Stimulated activated memory B cell treated with anti-CD40 and anti-IgM and Interleukin-4, amounts not matched to agents 10 μg/mL and 1 μg/mL and 100 μg/mL, for 72 hours (primary cell): ENCODE data around the gene CDK6.
"Not testable (repeated sequence)": the region's sequence is repeated elsewhere in the genome, so short reads cannot be mapped to it uniquely, and the experiment has no call there.

Source experiments
- ATAC-seq: fragments of 150-1000 bp; cut with Tn5 transposase; 2 replicates; pipeline ENCODE4 v1.10.0; 2021
- H3K27ac Mint-ChIP-seq: one replicate; pipeline ENCODE4 v1.8.0; 2022; ENCODE audit warnings: mild to moderate bottlenecking, mixed read lengths
- H3K27me3 Mint-ChIP-seq: one replicate; pipeline ENCODE4 v1.8.0; 2022; ENCODE audit warnings: mixed read lengths
- H3K36me3 Mint-ChIP-seq: one replicate; pipeline ENCODE4 v1.8.0; 2022; ENCODE audit warnings: mixed read lengths
- H3K4me1 Mint-ChIP-seq: one replicate; pipeline ENCODE4 v1.8.0; 2022; ENCODE audit warnings: mixed read lengths
- H3K4me3 Mint-ChIP-seq: one replicate; pipeline ENCODE4 v1.8.0; 2022; ENCODE audit warnings: mild to moderate bottlenecking, moderate library complexity, mixed read lengths
- H3K9me3 Mint-ChIP-seq: one replicate; pipeline ENCODE4 v1.8.0; 2022; ENCODE audit warnings: mixed read lengths

Gene CDK6

GRCh38 chr7:92613214-92613613, 223.2 kb downstream of the CDK6 start:
- no peaks in the 10 kb centered on the region for H3K9me3 Mint-ChIP-seq
- H3K4me3 Mint-ChIP-seq: no peak overlapping the region
- no peak overlapping the region for H3K27ac Mint-ChIP-seq
- no peak for ATAC-seq
- H3K27me3 Mint-ChIP-seq: no peaks in the 10 kb centered on the region
- H3K36me3 Mint-ChIP-seq: peaks cover 16% of the 10 kb centered on the region
- no peaks in the 10 kb centered on the region for H3K4me1 Mint-ChIP-seq

GRCh38 chr7:92612501-92612900, 223.9 kb downstream of the CDK6 start:
- no peaks in the 10 kb centered on the region for H3K27me3 Mint-ChIP-seq
- no peak for ATAC-seq
- H3K9me3 Mint-ChIP-seq: no peaks in the 10 kb centered on the region
- no peak overlapping the region for H3K4me3 Mint-ChIP-seq
- peaks cover 16% of the 10 kb centered on the region for H3K36me3 Mint-ChIP-seq
- no peaks in the 10 kb centered on the region for H3K4me1 Mint-ChIP-seq
- H3K27ac Mint-ChIP-seq: no peak overlapping the region

- Mint-ChIP-seq H3K36me3 (peaks cover 16% of the 10 kb centered on the region), H3K9me3 (no peaks in the 10 kb centered on the region), H3K4me3 (no peak overlapping the region), H3K4me1 (no peaks in the 10 kb centered on the region), H3K27me3 (no peaks in the 10 kb centered on the region), H3K27ac (no peak overlapping the region)
- ATAC-seq: no peak
These were observed 224.6 kb downstream of the CDK6 start for GRCh38 chr7:92611735-92612134.

DNA sequence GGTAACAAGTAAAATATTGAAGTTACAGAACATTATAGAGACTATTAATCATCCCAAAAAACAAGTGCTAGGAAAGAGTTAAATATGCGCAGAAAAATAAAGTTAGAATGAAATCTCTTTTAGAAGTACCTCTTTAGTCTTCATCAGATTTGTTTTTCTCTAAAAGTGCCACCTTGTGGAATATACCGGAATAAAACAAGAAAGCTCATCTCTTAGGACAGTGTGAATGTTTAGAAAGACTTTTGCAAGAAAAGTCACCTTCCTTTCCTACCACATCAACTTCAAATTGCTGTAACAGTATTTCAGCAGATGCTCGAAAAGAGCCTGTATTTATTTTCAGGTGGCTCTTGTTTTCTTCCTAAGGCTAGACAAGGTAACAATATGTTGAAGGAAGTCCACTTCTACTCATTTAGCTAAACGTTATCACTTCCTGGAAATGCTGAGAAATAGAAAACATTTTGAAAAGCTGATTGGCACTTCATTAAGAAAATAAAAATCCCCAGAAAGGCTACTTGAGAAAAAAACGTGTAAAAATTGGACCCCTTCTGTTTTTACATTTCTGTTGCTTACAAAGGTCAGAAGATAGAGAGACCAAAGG, 226.4 kb downstream of the CDK6 start:
- Mint-ChIP-seq H3K4me1 (no peaks in the 10 kb centered on the region), H3K27ac (no peak overlapping the region), H3K27me3 (no peaks in the 10 kb centered on the region), H3K4me3 (no peak overlapping the region), H3K9me3 (no peaks in the 10 kb centered on the region), H3K36me3 (peaks cover 5% of the 10 kb centered on the region)
- no peak for ATAC-seq

DNA sequence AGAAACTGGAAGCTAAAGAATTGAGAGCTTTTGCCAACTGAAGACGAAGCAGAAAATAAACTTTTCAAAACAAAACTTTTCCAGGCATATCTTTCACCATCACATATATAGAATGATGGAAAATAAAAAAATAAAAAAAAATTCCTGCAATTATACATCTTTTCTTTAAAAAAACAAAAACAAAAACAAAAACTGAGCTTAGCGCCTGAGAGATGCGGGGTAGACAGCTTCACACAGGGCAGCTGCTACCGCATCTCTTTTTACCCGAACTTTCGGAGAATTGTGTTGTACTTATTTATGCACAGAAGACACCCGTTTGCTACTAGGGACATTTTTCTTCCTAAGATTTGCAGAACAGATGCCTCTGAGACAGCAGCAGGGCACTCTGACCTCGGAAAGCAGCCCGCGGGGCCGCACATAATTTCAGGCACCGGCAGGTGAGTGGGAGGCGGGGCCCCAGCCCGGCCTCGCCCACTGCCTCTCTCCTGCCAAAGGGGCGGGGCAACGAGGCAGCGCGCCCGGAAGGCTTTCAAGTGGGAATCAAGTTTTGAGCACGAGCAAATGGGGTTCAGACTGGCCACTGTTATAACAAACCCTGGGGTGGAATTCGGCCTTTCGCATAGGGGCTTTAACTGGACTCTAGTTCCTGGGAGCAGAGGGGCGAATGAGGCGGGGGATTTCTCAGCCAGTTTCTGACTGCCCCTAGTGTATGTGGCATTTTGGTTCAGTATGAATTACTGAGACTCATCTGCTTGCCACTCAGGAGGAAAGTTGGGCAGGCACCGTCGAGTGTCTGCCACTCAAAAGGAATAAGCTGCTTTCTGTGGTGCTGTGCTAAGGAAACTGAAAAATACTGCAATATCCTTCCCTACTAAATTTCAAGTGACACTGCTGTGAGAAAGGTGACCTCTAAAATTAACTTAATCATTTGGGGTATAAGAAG, 227.7 kb downstream of the CDK6 start:
- no peaks in the 10 kb centered on the region for H3K36me3 Mint-ChIP-seq
- no peak overlapping the region for H3K4me3 Mint-ChIP-seq
- H3K4me1 Mint-ChIP-seq: no peaks in the 10 kb centered on the region
- no peak for ATAC-seq
- no peak overlapping the region for H3K27ac Mint-ChIP-seq
- H3K27me3 Mint-ChIP-seq: no peaks in the 10 kb centered on the region
- no peaks in the 10 kb centered on the region for H3K9me3 Mint-ChIP-seq

DNA sequence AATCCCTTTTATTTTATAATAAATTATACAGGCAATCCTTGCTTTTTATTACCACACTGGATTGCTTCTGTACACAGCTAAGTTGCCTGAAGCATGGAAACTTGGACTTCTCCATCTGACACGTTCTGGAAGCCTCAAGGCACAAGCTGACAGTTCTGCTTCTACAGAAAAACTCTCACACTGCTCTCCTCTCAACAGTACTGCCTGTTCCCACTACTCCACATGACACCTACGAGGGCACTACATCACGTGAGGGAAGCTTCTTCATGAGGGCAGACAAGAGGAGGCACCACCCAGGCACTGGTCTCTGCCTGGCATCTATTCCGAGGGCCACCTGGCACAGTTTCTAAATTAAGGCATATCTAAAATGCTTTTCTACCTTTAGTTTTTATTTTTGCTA, 229.4 kb downstream of the CDK6 start:
- Mint-ChIP-seq H3K27ac (no peak overlapping the region), H3K27me3 (no peaks in the 10 kb centered on the region), H3K36me3 (no peaks in the 10 kb centered on the region), H3K4me3 (no peak overlapping the region), H3K9me3 (no peaks in the 10 kb centered on the region), H3K4me1 (no peaks in the 10 kb centered on the region)
- ATAC-seq: no peak

DNA sequence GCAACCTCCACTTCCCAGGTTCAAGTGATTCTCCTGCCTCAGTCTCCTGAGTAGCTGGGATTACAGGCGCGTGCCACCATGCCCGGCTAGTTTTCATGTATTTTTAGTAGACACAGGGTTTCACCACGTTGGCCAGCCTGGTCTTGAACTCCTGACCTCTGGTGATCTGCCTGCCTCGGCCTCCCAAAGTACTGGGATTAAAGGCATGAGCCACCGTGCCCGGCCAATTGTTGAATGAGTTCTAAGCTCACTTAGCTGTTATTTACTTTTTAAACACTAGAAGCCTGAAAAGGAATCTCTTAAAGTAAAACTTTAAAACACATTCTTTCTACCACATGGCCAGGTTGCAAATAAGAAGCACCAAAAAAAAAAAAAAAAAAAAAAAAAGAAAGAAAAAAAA, 231.9 kb downstream of the CDK6 start:
- H3K36me3 Mint-ChIP-seq, H3K4me1 Mint-ChIP-seq, H3K9me3 Mint-ChIP-seq, H3K27ac Mint-ChIP-seq, H3K27me3 Mint-ChIP-seq, H3K4me3 Mint-ChIP-seq, ATAC-seq: not testable (repeated sequence)

GRCh38 chr7:92603089-92603445, 233.3 kb downstream of the CDK6 start:
- Mint-ChIP-seq H3K4me3 (no peak overlapping the region), H3K27me3 (no peaks in the 10 kb centered on the region), H3K36me3 (no peaks in the 10 kb centered on the region), H3K4me1 (no peaks in the 10 kb centered on the region), H3K27ac (no peak overlapping the region), H3K9me3 (no peaks in the 10 kb centered on the region)
- ATAC-seq: no peak

GRCh38 chr7:92602352-92603088, 233.9 kb downstream of the CDK6 start:
- Mint-ChIP-seq H3K9me3 (no peaks in the 10 kb centered on the region), H3K27me3 (no peaks in the 10 kb centered on the region), H3K4me1 (no peaks in the 10 kb centered on the region), H3K36me3 (no peaks in the 10 kb centered on the region), H3K4me3 (no peak overlapping the region), H3K27ac (no peak overlapping the region)
- no peak for ATAC-seq

DNA sequence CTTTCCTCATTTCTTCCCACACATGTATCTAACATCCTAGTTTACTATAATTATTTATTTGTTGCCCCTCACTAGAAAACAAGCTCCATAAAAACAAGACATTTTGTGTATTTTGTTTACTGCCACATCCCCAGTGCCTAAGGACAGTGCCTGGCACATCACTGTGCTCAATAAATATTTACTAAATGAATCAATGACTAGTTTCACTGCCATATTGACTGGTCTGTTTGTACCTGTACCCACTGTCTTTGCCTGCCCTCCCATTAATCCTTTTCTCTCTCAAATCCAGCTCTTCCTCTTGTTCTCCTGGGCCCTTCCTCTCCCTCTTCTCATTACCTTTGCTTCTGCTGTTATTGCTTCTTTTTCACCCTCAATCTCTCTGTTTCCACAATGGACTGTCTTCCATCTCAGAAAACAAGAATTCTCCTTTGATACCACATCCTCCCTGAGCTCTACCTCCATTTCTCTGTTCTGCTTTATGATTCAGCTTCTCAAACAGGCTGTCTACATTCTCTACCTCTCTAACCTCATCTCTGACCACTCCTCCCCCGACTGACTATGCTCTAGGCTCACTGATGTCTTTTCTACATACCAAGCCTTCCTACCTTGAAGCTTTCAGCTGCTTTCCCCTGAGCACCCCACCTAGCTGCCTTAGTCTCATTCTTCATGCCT, 237.9 kb downstream of the CDK6 start:
- peak; percentile 47 for ATAC-seq
- H3K9me3 Mint-ChIP-seq: no peaks in the 10 kb centered on the region
- no peaks in the 10 kb centered on the region for H3K27me3 Mint-ChIP-seq
- no peaks in the 10 kb centered on the region for H3K4me1 Mint-ChIP-seq
- no peak overlapping the region for H3K27ac Mint-ChIP-seq
- H3K36me3 Mint-ChIP-seq: no peaks in the 10 kb centered on the region
- H3K4me3 Mint-ChIP-seq: no peak overlapping the region

DNA sequence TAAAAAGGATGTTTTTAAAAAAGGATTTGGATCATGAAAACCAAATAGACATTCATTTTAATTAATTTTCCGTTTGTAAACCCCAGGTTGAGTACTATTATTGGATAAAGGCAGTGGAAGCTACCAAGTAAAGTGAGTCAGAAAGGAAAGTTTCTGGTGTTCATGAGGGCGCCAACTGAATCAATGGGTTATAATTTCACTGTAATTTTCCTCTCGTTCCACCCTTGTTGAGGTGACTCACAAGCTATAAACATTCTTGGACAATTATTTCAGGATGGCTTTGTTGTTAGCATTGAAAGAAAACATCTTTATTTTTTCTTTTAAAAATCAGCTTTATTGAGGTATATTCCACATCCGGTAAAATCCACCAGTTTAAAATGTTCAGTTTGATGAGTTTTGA, 241.1 kb downstream of the CDK6 start:
- Mint-ChIP-seq H3K27ac (no peak overlapping the region), H3K36me3 (no peaks in the 10 kb centered on the region), H3K9me3 (no peaks in the 10 kb centered on the region), H3K4me3 (no peak overlapping the region), H3K4me1 (no peaks in the 10 kb centered on the region), H3K27me3 (no peaks in the 10 kb centered on the region)
- ATAC-seq: no peak

DNA sequence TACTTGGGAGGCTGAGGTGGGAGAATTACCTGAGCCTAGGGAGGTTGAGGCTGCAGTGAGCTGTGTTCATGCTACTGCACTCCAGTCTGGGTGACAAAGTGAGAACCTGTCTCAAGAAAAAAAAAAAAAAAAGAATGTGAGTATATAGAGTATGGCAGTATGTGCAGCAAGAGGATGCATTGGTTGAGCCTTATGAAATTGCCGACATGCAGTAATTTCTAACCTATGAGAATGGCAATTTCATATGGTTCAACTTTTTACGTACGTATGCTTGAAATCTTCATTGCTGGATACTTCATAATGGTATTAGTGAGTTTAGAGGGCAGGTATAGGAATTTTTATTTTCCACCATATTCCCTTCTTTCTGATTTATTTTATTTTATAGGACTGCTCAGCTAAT, 241.6 kb downstream of the CDK6 start:
- no peak overlapping the region for H3K27ac Mint-ChIP-seq
- no peaks in the 10 kb centered on the region for H3K4me1 Mint-ChIP-seq
- no peak overlapping the region for H3K4me3 Mint-ChIP-seq
- H3K27me3 Mint-ChIP-seq: no peaks in the 10 kb centered on the region
- no peaks in the 10 kb centered on the region for H3K9me3 Mint-ChIP-seq
- no peak for ATAC-seq
- H3K36me3 Mint-ChIP-seq: no peaks in the 10 kb centered on the region

- Mint-ChIP-seq H3K4me1 (peaks cover 35% of the 10 kb centered on the region), H3K36me3 (peaks cover 6% of the 10 kb centered on the region), H3K27me3 (no peaks in the 10 kb centered on the region), H3K9me3 (no peaks in the 10 kb centered on the region), H3K4me3 (peak overlapping the region; percentile 91), H3K27ac (peak overlapping the region; percentile 97)
- no peak for ATAC-seq
These were observed 245.6 kb downstream of the CDK6 start for GRCh38 chr7:92590711-92591310.

GRCh38 chr7:92589056-92589455, 247.3 kb downstream of the CDK6 start:
- peak overlapping the region; percentile 97 for H3K27ac Mint-ChIP-seq
- H3K4me3 Mint-ChIP-seq: peak overlapping the region; percentile 91
- H3K27me3 Mint-ChIP-seq: no peaks in the 10 kb centered on the region
- no peaks in the 10 kb centered on the region for H3K9me3 Mint-ChIP-seq
- ATAC-seq: no peak
- H3K36me3 Mint-ChIP-seq: peaks cover 12% of the 10 kb centered on the region
- peaks cover 35% of the 10 kb centered on the region for H3K4me1 Mint-ChIP-seq

DNA sequence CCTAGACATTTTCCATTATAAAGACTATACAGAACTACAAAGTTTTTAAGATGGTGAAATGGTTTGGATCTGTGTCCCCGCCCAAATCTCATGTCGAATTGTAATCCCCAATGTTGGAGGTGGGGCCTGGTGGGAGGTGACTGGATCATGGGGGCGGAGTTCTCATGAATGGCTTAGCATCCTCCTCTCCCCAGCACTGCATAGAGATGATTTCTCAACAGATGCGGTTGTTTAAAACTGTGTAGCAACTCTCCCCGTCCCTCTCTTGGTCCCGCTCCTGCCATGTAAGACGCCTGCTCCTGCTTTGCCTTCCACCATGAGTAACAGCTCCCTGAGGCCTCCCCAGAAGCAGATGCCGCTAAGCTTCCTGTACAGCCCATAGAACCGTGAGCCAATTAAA, 247.8 kb downstream of the CDK6 start:
- H3K27me3 Mint-ChIP-seq: no peaks in the 10 kb centered on the region
- H3K9me3 Mint-ChIP-seq: no peaks in the 10 kb centered on the region
- H3K27ac Mint-ChIP-seq: peak overlapping the region; percentile 97
- H3K36me3 Mint-ChIP-seq: peaks cover 12% of the 10 kb centered on the region
- peaks cover 35% of the 10 kb centered on the region for H3K4me1 Mint-ChIP-seq
- no peak for ATAC-seq
- peak overlapping the region; percentile 91 for H3K4me3 Mint-ChIP-seq
